ENCODE data around the gene ACOT9.
A peak's percentile ranks its signal among the peaks of the same experiment; 100 is the strongest.
"Not testable (repeated sequence)": the region's sequence is repeated elsewhere in the genome, so short reads cannot be mapped to it uniquely, and the experiment has no call there.

The ACOT9 gene

DNA sequence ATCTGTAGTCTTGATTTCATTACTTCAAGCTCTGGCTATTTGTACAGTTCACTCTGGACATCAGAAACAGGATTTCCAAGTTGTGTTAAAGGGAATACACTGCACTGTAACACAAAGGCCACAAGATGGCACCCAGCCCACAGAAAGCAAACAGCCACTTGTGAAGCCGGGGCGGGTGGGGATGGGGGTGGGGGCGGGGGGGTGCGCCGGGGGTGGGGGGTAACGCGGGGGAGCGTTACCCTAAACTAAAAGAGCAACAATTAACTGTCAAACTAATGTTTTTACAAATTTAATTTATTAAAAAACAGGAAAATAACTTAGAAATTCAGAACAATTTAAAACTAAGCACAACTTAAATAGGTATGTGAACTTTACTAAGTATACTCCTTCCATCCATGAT lies 48.5 kb downstream of the ACOT9 start:
- DNase-seq (ENCODE audit: low read depth) = no peak

- DNase-seq (ENCODE audit: low read depth) = no peak
Observed at GRCh38 chrX:23692166-23692565, 50.9 kb downstream of the ACOT9 start.

GRCh38 chrX:23676486-23676885 lies 66.6 kb downstream of the ACOT9 start:
- DNase-seq (ENCODE audit: low read depth) = not testable (repeated sequence)

DNA sequence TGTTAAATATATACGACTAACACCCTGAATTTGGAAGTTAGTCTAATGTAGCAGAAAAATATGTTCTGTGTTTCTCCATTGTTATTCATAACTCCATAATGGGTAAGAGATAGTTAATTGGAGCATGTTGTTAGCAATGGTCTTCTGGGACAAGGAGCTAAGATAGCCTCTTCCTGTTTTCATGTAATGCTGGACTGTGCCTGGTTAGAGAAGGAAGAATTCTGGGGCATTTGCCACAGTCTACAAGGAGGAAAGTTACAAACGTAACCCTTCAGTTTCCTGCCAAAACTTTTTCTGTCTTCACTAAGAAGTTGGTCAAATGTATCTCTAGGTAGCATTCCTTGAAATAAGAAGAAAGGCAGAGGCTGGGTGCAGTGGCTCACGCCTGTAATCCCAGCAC lies 70.0 kb downstream of the ACOT9 start:
- DNase-seq (ENCODE audit: low read depth) = no peak

DNA sequence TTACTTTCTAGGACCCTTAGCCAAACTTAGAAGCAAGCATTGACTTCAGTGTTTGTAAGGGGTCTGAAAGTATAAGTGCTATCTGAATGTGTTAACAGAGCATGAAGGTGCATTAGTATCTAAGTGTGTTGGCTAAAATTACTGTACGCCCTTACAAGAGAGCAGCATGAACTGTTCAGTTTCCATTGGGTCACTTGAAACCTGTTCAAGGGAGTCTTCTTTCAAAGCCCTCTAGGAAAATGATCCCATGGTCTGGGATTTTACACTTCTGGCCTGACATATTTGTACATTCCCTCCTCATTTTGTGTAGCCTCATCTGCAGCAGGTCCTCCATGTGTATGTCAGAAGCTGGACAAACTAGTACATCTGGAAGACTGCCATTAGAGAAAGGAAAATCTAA lies 72.5 kb downstream of the ACOT9 start:
- DNase-seq (ENCODE audit: low read depth) = no peak

- no peak for DNase-seq (ENCODE audit: low read depth)
Observed at GRCh38 chrX:23668335-23668734, 74.7 kb downstream of the ACOT9 start.

DNA sequence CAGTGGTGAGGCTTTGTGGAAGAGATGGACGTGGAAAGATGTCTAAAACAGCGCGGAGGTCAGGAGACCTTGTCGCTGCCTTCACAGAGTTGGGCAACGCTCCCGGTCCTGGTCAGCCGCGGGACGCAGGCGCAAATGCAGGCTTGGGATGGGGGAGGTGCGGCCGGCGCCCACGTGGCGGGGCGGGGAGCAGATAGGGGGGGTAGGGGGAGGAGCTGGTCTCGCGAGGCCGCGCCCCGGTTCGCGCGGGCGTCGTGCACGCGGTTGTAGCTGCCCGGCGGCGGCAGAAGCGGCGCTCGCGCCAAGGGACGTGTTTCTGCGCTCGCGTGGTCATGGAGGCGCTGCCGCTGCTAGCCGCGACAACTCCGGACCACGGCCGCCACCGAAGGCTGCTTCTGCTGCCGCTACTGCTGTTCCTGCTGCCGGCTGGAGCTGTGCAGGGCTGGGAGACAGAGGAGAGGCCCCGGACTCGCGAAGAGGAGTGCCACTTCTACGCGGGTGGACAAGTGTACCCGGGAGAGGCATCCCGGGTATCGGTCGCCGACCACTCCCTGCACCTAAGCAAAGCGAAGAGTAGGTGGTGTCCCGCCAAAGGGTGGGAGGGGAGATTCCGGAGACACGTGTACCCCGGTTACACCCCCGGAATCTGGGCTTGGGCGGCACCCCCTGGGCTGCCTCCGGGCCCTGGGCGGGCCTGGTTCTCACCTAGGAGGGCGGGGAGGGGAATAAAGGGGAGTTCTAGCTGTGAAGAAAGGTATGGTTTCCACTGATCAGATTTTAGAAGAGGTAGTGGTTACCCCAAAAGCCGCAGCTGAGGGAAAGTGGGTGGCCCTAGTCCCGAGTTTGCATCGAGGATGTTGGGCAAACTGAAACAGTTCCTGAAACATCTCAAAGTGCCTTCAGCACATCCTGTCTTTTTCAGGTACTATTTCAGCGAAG lies 75.6 kb downstream of the ACOT9 start, which contains the start of gene PRDX4:
TSS of gene PRDX4 (plus strand) at position 255 of the 939 bp plus-strand sequence. CDS start at position 333, 78 bp downstream.
- peak; percentile 35 for DNase-seq (ENCODE audit: low read depth)

DNA sequence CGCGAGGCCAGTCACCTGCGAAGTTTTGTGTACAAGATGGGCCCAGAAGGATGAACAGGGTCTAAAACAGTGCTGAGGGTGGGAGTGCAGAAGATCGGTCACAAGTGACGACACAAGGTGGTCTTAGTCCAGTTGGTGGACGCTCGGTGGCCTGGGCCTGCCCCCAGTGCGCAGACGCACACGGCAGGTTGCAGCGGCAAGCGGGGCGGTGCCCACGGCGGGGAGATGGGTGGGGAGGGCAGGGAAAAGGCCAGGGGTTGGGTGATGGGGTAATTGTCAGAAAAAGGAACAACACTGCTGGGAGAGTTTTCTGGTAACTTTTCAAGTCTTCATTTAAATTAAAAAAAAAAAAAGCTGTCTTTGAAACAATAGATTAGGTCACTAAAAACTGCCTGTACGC lies 76.8 kb downstream of the ACOT9 start:
- DNase-seq (ENCODE audit: low read depth) = no peak

DNA sequence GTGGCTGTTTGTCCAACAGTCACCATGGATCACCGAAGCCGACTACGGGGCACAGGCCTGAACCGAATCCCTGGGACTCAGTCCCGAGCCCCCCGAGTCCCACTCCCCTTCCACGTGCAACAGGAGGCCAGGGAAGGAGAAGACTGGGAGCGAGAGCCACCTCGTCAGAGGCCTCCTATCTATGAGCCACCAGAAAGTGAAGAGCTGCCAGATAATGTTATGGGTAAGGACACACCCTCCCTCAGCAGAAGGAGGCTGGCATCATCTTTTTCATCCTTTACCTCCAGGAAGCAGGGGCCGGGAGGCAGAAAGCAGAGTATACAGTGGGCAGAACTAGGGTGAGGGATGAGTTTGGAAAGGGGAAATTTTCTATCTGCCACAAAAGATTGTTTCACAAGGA lies 78.6 kb downstream of the ACOT9 start:
- DNase-seq (ENCODE audit: low read depth) = no peak

GRCh38 chrX:23662853-23663252 lies 80.2 kb downstream of the ACOT9 start:
- DNase-seq (ENCODE audit: low read depth) = peak; percentile 18

GRCh38 chrX:23662187-23662586 lies 80.9 kb downstream of the ACOT9 start:
- DNase-seq (ENCODE audit: low read depth) = no peak

DNA sequence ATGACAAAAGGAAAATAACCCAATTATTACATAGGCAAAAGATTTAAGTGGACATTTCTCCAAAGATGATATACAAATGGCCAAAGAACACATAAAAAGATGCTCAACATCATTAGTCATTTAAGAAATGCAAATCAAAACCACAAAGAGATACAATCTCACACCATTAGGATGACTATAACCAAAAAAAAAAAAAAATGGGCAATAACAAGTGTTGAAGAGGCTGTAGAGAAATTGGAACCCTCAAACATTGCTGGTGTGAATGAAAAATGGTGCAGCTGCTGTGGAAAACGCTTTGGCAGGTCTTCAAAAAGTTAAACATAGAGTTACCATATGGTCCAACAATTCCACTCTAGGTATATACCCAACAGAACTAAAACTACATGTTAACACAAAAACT lies 81.4 kb downstream of the ACOT9 start:
- no peak for DNase-seq (ENCODE audit: low read depth)

DNA sequence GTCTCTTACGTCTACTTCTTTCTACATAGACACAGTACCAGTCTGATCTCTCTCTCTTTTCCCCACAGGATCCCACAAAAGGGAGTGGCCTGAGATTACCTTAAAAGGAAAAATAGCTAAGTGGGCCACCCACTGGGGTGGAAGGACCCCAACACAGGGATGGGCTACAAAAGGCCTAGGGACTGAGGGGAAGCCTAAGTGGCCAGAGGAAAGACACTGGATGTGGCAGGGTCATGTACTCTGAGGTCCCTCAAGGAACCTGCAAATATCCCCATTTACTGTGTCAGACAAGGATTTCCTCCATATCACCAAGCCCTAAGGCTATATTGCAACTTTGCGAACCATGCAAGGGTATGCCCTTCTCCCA lies 82.3 kb downstream of the ACOT9 start:
- DNase-seq (ENCODE audit: low read depth) = no peak

- not testable (repeated sequence) for DNase-seq (ENCODE audit: low read depth)
Observed at GRCh38 chrX:23660083-23660765, 82.9 kb downstream of the ACOT9 start.

- DNase-seq (ENCODE audit: low read depth) = no peak
Observed at GRCh38 chrX:23659339-23659738, 83.7 kb downstream of the ACOT9 start.

- no peak for DNase-seq (ENCODE audit: low read depth)
Observed at GRCh38 chrX:23656684-23657083, 86.4 kb downstream of the ACOT9 start.

DNA sequence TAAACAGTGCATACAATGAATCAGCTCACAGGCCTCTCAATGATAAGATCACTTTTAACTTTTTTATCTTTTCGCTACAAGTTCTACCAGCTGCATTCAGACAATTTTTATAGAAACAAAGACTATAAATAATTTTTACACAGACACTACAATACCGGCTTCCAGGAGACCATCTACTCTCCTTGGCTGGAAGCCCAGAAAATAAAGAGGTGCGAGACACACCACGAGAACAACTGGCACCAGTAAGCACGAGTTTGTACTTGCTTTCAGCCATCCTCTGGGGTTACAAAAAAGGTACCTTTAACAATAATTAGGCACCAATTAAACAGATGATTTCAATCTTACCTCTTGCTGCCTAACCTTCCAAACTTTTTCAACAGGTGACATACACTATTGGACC lies 87.0 kb downstream of the ACOT9 start:
- DNase-seq (ENCODE audit: low read depth) = no peak

Measured in GM04503 (cell line).